Activated CD8-positive, alpha-beta memory T cell treated with anti-CD3 and anti-CD28 coated beads, Interleukin-2, amount 50 U/mL, for 1 hour (primary cell): Measurements from ENCODE around the gene CYSTM1.

Experiments
- DNase-seq: peaks from one replicate; pipeline ENCODE4 v3.0.0-alpha.2; 2020; ENCODE audit errors: extremely low read depth

The CYSTM1 gene

GRCh38 chr5:140236891-140237598 is 62.1 kb downstream of the CYSTM1 start:
- DNase-seq = no peak

DNA sequence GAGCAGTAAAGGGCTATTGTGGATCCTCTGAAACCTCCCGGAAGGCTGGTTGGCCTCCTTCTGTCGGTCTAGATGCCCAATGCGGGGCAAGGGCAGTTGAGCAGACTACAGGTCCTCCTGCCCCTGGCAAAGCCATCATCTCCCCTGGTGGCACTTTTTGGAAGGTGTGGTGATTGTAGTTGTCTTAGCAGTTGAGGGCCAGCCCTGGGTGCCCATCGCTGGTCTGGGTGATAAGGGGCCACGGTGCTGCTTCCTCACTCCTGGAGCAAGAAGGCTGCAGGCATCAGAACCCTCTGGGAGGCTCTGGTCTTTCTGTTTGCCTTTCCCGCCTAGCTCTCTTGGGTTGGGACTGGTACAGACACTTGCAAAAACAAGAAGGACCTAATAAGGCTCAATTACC is 63.8 kb downstream of the CYSTM1 start:
- no peak for DNase-seq

DNA sequence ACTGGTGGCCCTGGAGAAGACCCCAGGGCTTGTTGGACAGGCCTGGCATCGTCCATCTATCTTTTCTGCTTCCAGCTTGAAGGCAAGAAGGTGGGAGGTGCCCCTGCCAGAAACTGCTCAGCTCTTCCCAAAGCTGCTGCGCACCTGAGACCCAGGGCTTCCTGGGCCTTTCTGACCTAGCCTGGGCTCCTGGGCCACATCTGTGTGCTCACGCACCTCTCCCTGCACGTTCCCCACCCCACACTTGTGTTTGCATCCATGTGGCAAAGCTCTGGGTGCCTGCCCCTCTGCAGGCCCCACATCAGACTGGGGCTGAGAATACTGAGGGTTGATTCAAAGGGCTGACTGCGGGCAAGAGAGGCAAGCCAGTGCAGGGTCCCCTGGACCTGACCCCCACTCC is 64.5 kb downstream of the CYSTM1 start:
- no peak for DNase-seq

DNA sequence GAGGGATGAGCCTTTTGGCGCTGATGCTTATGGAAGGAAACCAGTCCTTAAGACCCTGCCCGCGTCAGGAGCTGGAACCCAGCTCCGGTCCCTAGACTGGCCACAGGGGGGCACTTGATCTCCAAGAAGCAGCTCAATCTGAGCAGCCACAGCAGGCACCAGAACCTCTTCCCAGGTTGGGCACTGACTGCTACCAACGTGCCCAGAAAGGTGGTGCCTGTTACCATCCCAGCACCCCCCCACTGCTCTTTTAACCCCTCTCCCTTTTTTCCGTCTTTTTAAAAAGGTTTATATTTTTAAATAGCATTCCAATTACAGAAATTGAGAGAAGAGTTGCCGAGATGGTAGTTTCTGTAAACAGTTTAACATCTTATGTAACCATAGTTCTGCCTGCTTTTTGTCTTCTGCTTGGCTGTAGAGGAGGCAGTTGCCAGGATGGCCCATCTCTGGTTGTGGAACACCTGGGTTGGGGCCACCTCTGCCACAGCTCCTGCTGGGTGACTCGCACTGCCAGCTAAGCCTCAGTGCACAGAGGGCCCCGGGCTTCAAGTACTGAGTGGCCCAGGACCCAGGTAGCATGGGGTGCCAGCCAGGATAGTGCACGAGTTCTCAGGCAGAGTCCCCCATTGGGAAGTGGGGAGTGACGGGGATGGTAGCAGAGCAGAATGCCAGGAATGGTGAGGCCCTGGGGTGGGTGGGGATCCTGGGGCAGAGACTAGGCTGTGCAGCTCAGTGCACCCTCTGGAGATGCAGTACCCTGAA is 65.1 kb downstream of the CYSTM1 start:
- DNase-seq = peak; percentile 12

- DNase-seq = no peak
These were observed 66.2 kb downstream of the CYSTM1 start for GRCh38 chr5:140240987-140241706.

DNA sequence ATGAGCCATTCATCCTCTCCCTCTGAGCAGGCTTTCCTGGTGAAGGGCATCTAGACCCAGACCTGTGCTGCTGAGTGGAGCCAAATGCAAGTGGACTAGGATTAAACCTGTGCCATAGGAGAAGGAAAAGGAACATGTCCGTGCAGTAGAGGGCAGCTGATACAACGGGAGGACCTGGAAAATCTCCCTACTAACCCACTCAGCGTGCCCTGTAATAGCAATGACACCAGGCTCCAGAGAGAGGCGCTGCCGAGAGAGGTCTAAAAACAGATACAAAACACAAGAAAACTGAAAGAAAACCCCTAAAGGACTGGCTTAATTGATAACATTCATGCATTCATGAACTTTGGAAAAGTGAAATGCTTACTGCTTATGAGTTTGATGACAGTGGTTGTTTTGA is 67.1 kb downstream of the CYSTM1 start:
- no peak for DNase-seq

DNA sequence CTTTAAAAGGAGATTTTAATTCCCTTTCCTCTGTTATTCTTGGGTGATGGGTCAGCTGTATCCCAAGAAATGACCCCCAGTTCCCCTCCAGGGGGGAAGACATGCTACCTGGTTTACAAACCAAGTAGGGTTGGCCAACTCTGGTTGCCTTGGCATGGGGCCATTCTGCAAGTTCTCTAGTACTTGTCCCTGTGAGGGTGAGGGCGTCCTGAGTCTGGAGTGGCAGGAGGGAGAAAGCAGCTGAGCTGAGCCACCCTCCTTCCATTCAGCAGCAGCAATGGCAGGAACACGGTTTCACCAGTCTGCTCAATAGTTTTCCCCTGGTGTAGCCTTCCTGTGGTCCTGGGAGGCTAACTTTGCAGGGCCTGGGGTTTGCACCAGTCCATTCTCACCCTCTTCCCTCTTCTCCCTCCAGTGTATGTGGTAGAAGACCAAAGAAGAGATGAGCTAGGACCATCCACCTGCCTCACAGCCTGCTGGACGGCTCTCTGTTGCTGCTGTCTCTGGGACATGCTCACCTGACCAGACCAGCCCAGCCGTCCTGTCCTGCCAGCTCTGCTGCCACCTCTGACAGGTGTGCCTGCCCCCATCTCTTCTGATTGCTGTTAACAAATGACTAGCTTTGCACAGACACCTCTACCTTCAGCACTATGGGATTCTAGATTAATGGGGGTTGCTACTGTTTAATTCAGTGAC is 68.0 kb downstream of the CYSTM1 start:
- DNase-seq = no peak

- no peak for DNase-seq
These were observed 68.8 kb downstream of the CYSTM1 start for GRCh38 chr5:140243706-140244250.

- DNase-seq = peak; percentile 46
These were observed 69.6 kb downstream of the CYSTM1 start for GRCh38 chr5:140244525-140245025.

DNA sequence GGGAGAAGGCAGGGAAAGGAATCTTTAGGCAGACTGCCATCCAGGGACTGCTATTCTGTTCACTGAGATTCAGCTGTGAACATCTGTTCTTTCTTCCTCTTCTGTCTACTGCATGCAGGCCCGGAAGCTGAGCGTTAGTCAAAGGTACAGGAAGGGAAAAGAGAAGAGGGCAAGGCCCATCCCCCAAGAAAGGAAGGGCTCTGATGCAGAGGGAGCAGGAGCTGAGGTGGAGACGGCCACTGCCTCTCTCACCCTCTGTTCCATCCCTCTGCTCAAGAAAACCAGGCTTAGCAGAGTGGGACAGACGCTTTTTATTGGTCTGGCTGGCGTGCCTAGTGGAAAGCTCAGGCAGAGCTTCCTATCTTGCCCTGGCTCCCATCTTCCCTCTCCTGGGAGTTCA is 70.4 kb downstream of the CYSTM1 start:
- DNase-seq = no peak

DNA sequence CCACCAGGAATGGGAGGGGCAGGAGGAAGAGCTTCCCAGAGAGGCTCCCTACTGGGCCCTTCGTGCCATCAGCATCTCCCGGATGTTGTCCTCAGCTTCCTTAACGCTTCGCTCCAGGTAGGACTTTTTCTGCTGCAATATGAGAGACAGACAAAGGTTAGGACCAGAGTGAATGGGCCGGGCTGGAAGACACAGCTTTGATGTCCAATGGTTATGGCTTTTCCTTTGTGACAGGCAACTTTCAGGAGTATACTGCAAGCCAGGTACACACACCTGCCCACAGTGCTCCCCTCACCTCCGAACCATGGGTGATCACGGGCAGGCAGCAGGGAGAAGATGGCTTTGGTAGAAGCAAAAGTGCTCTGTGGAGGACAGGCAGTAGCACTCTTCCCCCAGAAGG is 70.9 kb downstream of the CYSTM1 start:
- DNase-seq = no peak

GRCh38 chr5:140246378-140247122 is 71.6 kb downstream of the CYSTM1 start:
- DNase-seq = no peak

- no peak for DNase-seq
These were observed 73.4 kb downstream of the CYSTM1 start for GRCh38 chr5:140248414-140248813.

GRCh38 chr5:140249536-140249935 is 74.5 kb downstream of the CYSTM1 start:
- DNase-seq = no peak

- DNase-seq = no peak
These were observed 75.4 kb downstream of the CYSTM1 start for GRCh38 chr5:140250386-140250785.

DNA sequence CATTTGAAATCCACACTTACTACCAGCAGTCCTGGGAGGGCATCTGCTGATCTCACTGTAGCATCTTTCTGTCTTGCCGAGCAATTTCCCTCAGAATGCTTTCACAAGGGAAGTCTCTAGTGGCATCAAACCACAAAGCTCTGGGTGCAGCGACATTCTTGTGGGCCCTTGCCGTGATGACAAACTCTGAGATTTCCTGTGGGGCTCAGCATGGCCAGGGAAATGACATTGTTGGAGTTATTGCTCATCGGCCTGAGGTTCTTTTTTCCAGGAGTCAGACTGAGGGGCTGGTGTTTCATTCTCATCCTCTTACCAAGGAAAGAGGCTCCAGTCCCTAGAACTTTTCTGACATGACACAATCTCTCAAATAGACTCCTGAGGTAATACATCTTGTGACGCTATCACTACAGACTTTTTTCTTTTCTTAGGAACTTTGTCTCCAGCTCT is 76.6 kb downstream of the CYSTM1 start:
- peak; percentile 17 for DNase-seq

GRCh38 chr5:140252470-140253126 is 77.6 kb downstream of the CYSTM1 start:
- DNase-seq = no peak

DNA sequence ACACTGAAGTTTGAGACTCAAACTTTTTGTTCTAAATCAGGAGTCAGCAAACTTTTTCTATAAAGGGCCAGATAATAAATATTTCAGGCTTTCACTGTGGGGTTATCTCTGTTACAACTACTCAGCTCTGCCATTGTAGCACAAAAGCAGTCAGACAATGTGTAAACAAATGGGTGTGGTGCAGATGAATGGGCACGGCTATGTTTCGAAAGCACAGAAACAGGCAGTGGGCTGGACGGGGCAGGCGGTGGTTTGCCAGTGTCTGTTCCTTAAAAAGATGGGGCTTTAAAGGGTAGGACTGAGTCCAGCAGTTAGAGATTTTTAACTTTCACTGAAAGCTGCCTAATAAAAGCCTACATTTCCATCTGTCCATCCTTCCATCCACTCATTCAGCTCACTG is 79.0 kb downstream of the CYSTM1 start:
- DNase-seq = no peak

- no peak for DNase-seq
These were observed 80.6 kb downstream of the CYSTM1 start for GRCh38 chr5:140255460-140256157.

GRCh38 chr5:140256726-140257125 is 81.7 kb downstream of the CYSTM1 start:
- DNase-seq = no peak
